Measurements from ENCODE around the gene ALKBH4. TPM values are rescaled to one million over a fixed set of nuclear protein-coding genes. Genes with fewer than 3 reads are reported as not detected.

Gene ALKBH4
- total RNA-seq, 6 experiments from 2014 or later = 3.7 to 11.7 (median 5.6) TPM

GRCh38 chr7:102445674-102446071 lies 19.0 kb downstream of the ALKBH4 start:
- Histone ChIP-seq H3K4me1 (no peaks in the 10 kb centered on the region), H3K36me3 (peaks cover 0 to 4% (median 0%) of the 10 kb centered on the region in 4 donors), H3K27me3 (no peaks in the 10 kb centered on the region), H3K27ac (no peak overlapping the region), H3K4me3 (no peak overlapping the region), H3K9me3 (no peaks in the 10 kb centered on the region)
- DNase-seq = no peak
- intact Hi-C loops (cut with DNase I) = no loop called here
- ATAC-seq = no peak
- no peak for TF ChIP-seq POLR2A (IDR thresholded peaks at IDR 0.05)
- WGBS (ENCODE audit: insufficient coverage, low coverage, low lambda C conversion rate, missing lambda C conversion rate) = no CpG with 5 or more reads among the region's 2 CpGs

- no peaks in the 10 kb centered on the region for H3K9me3 ChIP-seq
- intact Hi-C loops (cut with DNase I) = no loop called here
- no peak for TF ChIP-seq CTCF (IDR thresholded peaks at IDR 0.05)
- no peak for TF ChIP-seq POLR2A (IDR thresholded peaks at IDR 0.05)
- ATAC-seq (no peak), DNase-seq (no peak)
- WGBS (ENCODE audit: insufficient coverage, low coverage, low lambda C conversion rate, missing lambda C conversion rate) = 71% methylated on average over 12 of the region's 17 CpGs
- no peak overlapping the region for H3K4me3 ChIP-seq
- no peaks in the 10 kb centered on the region for H3K27me3 ChIP-seq
- H3K4me1 ChIP-seq = no peaks in the 10 kb centered on the region
- no peak overlapping the region for H3K27ac ChIP-seq
- H3K36me3 ChIP-seq = peaks cover 0 to 4% (median 0%) of the 10 kb centered on the region in 4 donors
Measured at GRCh38 chr7:102444961-102445673, 19.5 kb downstream of the ALKBH4 start.

GRCh38 chr7:102439963-102440795 lies 24.5 kb downstream of the ALKBH4 start:
- DNase-seq (peak in 1 of 3 donors; percentile 72), ATAC-seq (peak; percentile 77 to 92 (median 84))

GRCh38 chr7:102436118-102436517 lies 28.5 kb downstream of the ALKBH4 start:
- ATAC-seq = no peak
- no peaks in the 10 kb centered on the region for H3K9me3 ChIP-seq
- no peaks in the 10 kb centered on the region for H3K36me3 ChIP-seq
- no peak overlapping the region for H3K27ac ChIP-seq
- intact Hi-C loops (cut with DNase I) = no loop called here
- 88% methylated on average over 7 of the region's 10 CpGs for WGBS (ENCODE audit: insufficient coverage, low coverage, low lambda C conversion rate, missing lambda C conversion rate)
- TF ChIP-seq CTCF (IDR thresholded peaks at IDR 0.05) (no peak), POLR2A (IDR thresholded peaks at IDR 0.05) (no peak)
- no peak overlapping the region for H3K4me3 ChIP-seq
- DNase-seq = no peak
- H3K4me1 ChIP-seq = peaks cover 0 to 24% (median 3%) of the 10 kb centered on the region in 4 donors
- no peaks in the 10 kb centered on the region for H3K27me3 ChIP-seq

More at GRCh38 chr7:102439963-102440795, 24.5 kb downstream of the ALKBH4 start:
- intact Hi-C loops (cut with DNase I) = no loop called here
- no peak overlapping the region for H3K4me3 ChIP-seq
- no peaks in the 10 kb centered on the region for H3K4me1 ChIP-seq
- H3K9me3 ChIP-seq = no peaks in the 10 kb centered on the region
- 77% methylated on average over 10 of the region's 17 CpGs for WGBS (ENCODE audit: insufficient coverage, low coverage, low lambda C conversion rate, missing lambda C conversion rate)
- H3K36me3 ChIP-seq = no peaks in the 10 kb centered on the region
- no peaks in the 10 kb centered on the region for H3K27me3 ChIP-seq
- H3K27ac ChIP-seq = peak overlapping the region in 1 of 3 donors; percentile 4
- TF ChIP-seq CTCF (IDR thresholded peaks at IDR 0.05) (no peak), POLR2A (IDR thresholded peaks at IDR 0.05) (no peak)

GRCh38 chr7:102434039-102434486 lies 30.6 kb downstream of the ALKBH4 start:
- DNase-seq = no peak

More at GRCh38 chr7:102434039-102434486, 30.6 kb downstream of the ALKBH4 start:
- no peak for TF ChIP-seq CTCF (IDR thresholded peaks at IDR 0.05)
- TF ChIP-seq POLR2A (IDR thresholded peaks at IDR 0.05) = no peak
- WGBS (ENCODE audit: insufficient coverage, low coverage, low lambda C conversion rate, missing lambda C conversion rate) = 23% methylated on average over 7 of the region's 9 CpGs
- H3K27ac ChIP-seq = peak overlapping the region; percentile 47 to 69 (median 56)
- H3K4me1 ChIP-seq = peaks cover 0 to 24% (median 3%) of the 10 kb centered on the region in 4 donors
- no peaks in the 10 kb centered on the region for H3K36me3 ChIP-seq
- peak overlapping the region; percentile 55 to 70 (median 59) for H3K4me3 ChIP-seq
- H3K27me3 ChIP-seq = no peaks in the 10 kb centered on the region
- H3K9me3 ChIP-seq = no peaks in the 10 kb centered on the region
- peak in 2 of 4 donors; percentile 2 to 7 for ATAC-seq
- intact Hi-C loops (cut with DNase I) = no loop called here

Measured in right lobe of liver (tissue), 6 donors.